HG03175 (cell line): Measurements from ENCODE around the gene B9D2.

Experiments
- ATAC-seq: cut with Tn5 transposase; IDR thresholded peaks from one replicate; pipeline ENCODE4 v1.9.1; 2021; ENCODE audit warnings: mild to moderate bottlenecking, moderate library complexity; ENCODE audit not compliant: unreplicated experiment

B9D2 gene

DNA sequence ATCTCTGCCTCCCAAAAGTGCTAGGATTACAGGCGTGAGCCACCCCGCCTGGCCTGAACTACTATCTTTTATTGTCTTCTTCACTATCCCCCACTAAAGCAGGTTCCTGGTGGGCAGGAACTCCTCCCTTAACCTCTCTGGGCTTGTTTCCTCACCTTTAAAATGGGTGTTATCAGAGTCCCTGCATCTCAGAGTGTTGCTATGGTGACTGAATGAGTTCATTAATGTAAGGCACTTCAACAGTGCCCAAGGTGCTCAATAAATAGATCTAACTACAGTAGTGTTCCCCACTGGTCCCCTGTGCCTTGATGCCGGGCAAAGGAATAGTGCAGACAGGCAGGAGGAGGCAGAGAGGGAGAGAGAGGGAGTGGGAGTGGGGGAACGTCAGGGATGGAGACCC is 33.5 kb downstream of the B9D2 start:
- no peak for ATAC-seq

DNA sequence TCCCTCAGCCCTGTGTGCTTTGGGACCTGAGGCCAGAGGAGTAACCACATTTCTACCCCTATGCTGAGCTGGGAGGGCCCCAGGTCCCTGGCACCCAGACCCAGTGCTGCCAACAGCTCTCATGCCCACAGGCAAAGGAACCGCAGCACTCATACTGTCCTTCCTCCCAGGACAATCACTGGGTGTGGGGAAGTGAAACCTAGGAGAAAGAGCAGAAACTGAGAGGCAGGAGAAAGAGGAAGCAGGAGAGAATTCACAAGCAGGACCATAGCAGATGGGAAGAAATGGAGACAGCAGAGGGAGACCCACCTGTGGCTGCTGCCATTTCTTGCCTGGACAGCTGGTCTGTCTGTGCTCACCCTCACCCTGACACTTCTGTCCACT is 35.1 kb downstream of the B9D2 start:
- no peak for ATAC-seq

DNA sequence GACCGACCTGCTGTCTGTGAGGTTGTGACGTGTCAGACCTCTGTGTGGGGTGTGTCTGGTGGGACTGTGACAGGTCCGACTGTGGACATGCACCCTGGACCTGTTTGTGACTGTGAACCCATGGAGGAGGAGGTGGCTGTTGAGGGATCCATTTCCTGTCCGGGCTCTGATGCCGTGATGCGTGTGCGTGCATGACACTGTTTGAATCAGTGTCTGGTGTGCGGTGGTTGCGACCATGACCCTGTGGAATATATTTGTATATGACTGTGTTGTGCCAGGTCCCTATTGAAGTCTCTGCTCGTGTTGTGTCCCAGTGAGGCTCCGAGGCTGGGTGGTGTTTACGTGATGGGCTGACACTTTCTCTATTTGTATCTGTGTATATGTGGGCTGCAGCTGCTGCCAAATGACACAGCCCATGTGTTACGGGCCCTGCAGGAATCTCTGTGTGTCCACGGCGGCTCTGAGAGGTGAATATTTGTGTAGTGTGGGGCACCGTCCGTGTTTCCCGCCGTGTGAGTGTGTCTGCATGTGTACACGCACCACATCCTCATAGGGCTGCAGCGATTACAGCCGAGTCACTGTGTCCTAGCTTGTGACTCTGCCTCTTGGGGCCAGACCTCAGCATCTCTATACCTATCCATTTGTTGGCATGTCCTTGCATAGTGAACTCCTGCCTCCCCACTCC is 35.6 kb downstream of the B9D2 start:
- ATAC-seq: peak; percentile 5

DNA sequence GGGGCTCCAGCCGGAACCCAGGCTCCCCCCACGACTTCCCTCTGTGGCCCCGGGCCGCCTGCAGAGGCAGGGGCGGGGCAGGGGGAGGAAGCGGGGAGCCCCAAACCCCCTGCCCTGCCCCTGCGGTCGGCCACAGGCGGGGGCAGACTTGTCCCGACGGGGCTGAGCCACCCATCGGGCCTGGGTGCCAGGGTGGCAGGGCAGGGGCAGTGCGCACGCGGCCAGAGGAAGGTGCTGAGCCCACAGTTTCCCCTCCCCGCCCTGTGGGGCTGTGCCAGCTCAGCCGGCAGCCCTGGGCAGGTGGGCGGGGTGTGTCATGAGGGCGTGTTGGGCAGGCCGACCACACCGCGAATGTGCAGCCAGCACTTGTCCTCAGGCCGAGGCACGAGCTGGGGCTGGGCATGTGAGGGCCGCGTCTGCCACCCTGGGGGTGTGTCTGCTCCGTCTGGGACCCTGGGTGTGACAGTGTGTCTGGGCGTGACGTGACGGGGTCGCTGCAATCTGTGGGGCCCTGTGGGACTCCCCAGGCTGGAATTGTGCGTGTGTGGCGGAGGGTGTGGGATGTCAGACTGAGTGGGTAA is 36.3 kb downstream of the B9D2 start:
- ATAC-seq: peak; percentile 65

DNA sequence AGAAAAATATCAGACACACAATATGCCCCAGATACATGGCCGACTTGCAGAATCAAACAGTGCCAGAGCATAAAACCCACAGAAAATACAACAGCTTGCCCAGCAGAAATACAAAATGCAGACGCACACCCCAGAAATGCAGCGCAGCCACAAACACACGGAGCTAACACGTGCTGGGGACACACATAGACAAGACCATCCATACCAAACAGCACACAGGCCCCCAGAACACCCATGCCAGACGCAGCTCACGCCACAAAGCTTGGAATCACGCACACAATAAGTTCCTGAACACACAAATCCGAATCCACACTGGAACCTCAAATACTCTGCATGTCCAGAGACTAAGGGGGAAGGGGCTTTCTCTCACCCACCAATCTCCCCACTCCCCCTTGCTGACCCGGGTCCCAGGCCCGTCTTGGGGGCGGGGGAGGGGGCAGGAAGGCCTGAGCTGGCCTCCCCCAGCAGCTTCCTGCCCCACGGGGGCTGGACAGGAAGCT is 36.8 kb downstream of the B9D2 start:
- no peak for ATAC-seq

DNA sequence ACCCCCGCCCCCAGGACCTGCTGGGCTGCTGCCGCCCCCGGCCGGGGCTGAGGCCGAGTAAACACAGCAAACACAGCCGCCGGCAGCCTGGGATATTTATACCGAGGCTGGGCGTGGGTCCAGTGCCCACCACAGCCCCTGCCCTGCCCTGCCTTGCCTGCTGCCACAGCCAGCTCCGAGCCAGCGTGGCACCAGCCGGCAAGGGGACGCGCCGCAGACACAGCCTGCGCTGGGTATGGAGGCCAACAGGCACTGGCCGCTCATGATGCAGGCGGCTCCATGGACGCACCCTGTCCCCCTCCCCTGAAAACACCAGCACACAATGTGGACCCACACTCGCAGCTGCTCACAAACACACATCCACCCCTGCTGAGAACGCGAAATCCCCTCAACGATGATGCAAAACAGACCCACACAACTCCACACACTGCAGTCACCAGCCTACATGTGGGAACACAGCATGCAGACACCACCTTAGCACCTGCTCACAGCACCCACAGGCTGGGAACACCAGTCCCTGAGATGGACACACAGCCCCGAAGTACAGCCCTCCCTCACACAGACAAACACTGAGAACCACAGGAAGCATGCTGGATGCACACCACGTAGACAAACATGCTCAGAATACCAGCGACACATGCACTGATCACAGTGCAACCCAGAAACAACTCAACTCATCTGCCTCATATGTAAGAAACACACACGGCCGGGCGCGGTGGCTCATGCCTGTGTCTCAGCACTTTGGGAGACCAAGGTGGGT is 37.8 kb downstream of the B9D2 start:
- ATAC-seq: no peak

DNA sequence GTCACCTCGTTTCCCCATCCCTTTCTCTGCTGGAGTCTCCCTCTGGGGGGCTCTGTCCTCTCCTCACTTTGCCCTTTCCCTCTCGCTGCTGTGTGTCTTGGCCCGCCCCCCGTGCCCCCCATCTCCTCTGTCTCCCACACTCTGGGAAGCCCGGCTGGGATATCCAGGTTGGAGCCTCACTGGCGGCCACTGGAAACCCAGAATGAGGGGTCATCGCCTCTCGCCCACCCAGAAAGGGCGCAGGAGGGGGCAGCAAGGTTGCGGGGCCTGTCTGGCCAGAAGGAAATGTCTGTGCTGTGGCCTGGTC is 38.4 kb downstream of the B9D2 start:
- ATAC-seq: no peak

DNA sequence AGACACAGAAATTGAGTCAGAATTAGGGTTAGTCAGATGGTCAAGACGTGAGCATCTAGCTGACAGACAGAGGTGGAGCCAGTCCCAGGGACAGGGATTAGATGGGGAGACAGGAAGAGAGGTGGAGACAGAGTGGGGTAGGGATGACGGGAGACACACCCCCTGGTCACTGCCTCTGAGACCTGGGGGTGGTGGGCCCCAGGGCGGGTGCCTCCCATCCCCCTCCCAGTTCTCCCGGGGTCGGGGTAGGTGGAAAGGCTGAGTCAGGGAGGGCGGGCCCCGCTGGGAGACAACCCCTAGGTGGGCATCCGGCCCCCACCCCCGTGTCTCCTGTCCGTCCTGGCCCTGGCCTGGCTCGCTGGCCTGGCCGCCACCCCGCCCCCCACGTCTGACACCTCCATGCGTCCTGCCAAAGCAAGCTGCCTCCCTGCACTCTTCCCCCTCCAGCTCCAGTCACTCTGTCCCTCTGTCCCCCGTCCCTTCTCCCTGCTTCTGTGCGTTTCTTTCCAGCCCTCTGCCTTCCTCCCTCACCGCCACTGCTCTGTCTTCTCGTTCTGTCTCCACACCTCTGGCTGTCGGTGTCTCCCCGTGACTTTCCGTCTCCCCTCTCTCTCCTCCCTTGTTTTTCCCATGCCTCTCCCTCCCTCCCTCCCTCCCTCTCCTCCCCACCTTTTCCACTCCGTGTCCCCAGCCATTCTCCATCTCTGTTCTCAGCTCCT is 38.9 kb downstream of the B9D2 start:
- ATAC-seq: no peak

DNA sequence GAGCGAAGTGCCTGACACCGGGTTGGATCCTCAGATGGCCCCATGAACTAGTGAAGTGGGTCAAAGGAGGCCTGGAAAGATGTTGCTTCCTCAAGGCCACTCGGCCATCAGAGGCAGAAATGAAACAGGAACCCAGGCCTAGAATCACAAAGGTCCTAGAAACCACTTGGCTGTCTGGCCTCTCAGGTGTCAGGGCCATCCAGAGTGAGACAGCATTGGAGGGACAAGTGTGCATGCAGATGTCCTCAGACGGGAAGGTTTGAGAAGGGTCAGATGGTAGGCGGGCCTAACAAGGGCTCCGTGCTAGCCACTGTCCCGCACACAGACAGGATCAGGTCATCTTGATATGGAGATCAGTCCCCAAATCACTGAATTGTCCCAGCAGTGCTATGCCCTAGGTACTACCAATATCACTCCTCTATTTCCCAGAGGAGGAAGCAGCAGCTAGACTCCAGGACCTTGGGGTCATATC is 39.7 kb downstream of the B9D2 start:
- no peak for ATAC-seq

DNA sequence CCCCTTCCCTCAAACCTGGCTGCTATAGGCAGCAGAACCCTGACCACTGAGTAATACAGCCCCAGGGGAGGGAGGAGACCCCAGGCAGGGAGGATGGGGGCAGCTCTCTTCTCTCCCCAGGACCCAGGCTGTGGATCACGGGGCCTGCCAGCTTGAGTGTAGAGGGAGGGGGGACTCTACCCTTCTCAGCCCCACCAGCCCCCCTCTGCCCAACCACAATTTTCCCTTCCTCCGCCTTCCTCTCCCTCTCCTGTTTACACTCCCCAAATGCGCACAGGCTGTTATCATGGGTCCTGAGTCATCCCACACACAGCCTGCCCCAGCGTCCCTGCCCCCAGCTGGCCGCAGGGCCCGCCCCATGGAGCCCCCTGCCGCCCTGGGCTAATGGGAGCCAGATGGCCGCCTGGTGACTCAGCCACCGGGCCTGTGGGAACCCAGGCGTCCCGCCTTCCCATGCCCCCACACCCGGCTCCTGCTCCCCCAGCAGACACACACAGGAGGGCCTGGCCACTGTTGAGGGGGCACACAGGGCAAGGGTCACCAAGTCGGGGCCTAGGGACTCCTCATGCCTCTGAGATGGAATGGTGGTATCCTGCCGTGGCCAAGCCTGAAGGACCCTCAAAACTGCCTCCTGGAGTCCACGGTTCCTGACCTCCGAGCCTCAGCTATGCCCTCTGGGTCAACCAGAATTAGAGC is 40.4 kb downstream of the B9D2 start:
- ATAC-seq: no peak

DNA sequence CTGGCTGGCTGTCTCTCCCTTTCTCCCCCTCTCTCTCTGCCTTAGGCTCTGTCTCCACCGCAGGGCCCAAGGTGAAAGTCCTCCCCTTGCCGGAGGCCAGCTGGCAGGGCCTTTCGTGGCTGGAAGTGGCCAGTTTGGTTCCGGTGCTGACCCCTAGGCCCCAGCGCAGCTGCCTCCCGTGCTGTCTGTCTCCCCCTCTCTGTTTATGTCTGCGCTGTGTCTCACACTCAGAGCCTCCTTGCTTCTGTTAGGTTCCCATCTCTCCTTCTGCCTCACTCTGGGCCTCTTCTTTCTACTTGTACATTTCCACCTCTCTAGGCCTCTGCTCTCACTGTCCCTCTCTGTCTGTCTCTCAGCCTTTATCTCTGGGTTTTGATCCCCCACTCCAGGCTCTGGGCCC is 40.9 kb downstream of the B9D2 start:
- no peak for ATAC-seq

DNA sequence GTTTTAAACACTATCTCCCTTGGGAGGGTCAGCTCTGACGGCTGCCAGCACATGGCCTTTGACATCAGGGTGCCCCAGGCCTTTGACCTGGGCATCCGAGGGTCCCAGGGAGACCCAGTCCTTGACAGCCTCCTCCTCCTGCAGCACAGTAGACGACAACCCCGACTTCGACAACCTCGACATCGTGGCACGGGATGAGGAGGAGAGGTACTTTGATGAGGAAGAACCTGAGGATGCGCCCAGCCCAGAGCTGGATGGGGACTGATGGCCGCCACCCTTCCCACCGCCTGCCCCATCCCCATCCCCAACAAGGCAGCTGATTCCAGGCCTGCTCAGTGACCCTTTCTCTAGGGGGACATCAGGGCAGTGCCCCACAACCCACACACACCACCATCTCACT is 41.5 kb downstream of the B9D2 start:
- ATAC-seq: no peak

DNA sequence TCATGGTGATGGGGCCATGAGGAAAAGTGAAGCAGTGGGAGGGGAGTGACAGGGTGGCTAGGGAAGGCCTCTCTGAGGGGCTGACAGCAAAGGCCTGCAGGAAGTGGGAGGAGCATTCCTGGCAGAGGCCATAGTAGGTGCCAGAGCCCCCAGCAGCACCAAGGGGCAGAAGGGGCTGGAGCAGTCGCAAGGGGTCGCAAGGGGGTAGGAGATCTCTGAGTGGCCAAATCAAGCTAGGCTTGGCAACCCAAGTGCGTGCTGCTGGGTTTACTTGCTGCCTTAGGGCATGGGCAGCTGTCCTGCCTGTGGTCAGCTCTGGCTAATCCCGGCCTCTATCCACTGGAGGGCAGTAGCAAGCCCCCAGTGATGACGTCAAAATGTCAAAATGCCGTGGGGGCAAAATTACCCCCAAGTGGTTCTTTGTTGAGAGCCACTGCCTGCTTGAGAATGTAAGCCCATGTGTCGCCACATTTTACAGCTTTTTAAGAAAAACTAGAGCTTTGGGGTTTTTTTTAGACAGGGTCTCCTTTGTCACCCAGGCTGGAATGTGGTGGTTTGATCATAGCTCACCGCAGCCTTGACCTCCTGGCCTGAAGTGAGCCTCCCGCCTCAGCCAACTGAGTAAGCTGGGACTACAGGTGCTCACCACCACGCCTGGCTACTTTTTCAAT is 42.2 kb downstream of the B9D2 start:
- no peak for ATAC-seq

DNA sequence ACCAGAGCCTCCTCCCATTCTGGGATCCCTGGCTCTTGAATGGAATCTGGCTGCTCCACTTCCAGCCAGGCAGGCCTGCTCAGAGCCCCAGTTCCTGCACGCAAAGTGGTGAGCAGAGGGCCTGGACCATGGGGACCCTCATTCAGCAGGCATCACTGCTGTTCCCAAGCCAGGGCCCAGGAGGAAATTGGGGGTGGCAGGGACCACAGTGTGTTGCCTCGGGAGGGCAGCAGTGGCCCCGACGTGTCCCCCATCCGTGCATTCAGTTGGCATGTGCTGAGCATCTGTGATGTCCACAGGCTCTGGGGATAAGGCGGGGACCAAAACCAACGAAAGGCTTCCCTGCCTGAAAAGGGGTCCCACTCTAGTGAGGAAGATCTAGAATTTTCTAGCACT is 42.7 kb downstream of the B9D2 start:
- ATAC-seq: no peak

DNA sequence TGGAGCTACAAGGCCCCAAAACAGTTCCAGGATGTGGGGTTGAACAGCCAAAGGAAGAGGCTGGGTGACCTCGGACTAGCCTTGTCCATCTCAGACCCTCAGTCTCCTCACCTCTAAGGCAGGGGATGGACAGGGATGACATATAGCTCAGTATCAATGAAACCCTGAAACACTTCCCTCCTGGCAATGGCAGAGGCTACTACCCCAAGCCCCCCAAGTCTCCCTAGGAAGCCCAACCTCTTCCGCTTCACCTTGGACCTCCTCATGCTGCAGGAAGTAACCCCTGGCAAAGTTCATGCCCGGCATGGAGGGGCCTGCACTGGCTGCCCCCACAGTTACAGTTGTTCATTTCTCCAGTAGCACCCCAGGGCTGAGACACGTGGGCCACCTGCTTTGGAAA is 43.4 kb downstream of the B9D2 start:
- ATAC-seq: no peak

DNA sequence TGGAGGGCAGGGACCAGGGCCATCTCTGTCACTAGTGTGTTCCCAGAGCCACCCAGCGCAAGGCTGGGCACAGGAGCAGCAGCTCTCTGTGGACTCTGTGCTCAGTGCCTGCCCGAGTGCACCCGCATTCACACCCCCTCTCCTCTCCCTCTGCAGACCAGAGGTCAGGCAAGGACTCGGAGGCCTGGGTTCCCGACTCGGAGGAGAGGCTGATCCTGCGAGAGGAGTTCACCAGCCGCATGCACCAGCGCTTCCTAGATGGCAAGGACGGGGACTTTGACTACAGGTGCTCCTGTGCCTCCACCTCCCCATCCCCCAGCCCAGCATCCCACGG is 43.8 kb downstream of the B9D2 start:
- ATAC-seq: no peak

DNA sequence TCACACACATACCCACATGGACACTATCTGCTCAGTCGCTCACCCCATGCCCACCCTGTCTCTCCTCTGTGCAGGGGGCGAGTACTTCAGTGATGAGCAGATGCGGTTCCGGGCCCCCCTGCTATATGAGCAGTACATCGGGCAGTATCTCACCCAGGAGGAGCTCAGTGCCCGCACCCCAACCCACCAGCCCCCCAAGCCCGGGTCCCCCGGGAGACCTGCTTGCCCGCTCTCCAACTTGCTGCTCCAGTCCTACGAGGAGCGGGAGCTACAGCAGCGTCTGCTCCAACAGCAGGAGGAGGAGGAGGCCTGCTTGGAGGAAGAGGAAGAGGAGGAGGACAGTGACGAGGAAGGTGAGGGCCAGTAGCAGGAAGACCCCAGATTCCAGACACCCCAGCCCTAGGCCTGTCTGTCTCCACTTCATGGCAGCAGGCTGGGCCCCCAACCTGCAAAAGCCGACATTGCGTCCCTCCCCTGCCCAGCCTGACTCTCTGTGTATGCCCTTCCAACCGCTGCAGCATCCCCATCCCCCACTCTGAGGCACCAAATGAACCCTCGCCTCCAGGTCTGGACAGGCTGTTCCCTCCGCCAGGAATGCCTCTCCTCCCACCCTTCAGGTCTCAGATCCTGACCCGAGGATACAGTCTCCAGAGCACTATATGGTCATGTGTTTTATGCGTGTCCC is 44.3 kb downstream of the B9D2 start:
- no peak for ATAC-seq

DNA sequence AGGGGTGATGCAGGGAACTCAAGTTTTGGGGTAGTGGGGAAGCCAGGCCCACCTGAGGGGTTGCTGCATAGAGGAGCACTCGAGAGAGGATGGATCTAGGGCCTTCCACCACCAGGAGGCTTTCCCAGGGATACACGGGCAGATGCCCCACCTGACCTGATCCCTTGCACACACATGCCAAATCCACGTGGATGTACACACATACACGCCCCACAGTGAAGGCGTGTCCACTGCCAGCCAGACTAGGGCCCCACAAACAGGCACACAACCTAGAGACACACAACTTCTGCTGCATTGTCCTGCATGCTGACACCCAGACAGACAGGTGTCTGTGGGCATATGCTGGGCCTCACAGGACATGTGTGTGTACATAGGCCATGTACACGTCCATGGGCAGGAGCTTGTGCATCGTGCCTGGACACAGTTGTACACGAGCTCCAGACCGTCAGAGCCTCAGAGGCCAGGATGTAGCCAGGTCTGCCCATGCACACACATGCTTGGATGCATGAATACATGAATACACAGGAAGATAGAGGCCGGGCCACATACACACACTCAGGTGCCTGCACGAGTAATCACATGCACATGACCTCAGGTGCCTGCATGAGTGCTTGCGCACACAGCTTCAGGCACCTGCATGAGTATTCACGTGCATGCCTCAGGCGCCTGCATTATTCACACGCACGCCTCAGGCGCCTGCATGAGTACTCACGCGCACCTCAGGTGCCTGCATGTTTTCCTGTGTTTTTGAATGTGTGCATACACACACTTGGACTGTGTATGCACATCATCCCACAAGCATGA is 45.1 kb downstream of the B9D2 start:
- no peak for ATAC-seq

DNA sequence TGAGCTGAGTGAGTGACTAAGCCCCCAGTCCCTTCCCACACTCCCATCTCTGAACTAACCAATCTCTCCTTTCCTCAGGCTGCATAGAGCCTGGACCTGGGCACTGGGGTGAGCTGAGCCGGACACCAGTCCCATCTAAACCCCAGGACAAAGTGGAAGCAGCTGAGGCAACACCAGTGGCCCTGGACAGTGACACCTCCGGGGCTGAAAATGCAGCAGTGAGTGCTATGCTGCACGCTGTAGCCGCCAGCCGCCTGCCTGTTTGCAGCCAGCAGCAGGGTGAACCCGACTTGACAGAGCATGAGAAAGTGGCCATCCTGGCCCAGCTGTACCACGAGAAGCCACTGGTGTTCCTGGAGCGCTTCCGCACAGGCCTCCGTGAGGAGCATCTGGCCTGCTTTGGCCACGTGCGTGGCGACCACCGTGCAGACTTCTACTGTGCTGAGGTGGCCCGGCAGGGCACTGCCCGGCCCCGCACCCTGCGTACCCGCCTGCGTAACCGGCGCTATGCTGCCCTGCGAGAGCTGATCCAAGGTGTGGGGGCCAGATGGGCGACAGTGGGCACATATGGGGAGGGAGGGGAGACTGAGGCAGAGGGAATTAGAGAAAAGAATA is 47.5 kb downstream of the B9D2 start:
- ATAC-seq: no peak
